HCT116 (cell line): Measurements from ENCODE around the gene CAMK2G. TPM values are rescaled to one million over a fixed set of nuclear protein-coding genes. Genes with fewer than 3 reads are reported as not detected.

Source experiments
- ATAC-seq: fragments of 200-7000 bp; cut with Tn5 transposase; 2 replicates; pipeline ENCODE4 v1.9.1; 2020; ENCODE audit warnings: mild to moderate bottlenecking, moderate library complexity
- BruUV-seq: library from RNA; stranded (reverse); fragments of 400-500 nt; replicated peaks from 2 replicates; lab custom pipeline; 2021; lab: Mats Ljungman, UMichigan
- CTCF ChIA-PET: fragments of 300-600 bp; sonication (Branson Sonifier 250); formaldehyde crosslinking; loops from one replicate; lab custom pipeline; 2021; ENCODE audit warnings: antibody characterized with exemption; lab: Charles Lee
- POLR2A ChIA-PET: fragments of 300-600, 350-600 bp; sonication (Branson Sonifier 250); formaldehyde crosslinking; loops from one replicate; lab custom pipeline; 2021; ENCODE audit warnings: antibody characterized with exemption; lab: Charles Lee
- RAD21 ChIA-PET, 2 experiments: fragments of 300-600 bp; sonication (Branson Sonifier 250); formaldehyde crosslinking; loops; one replicate each; lab custom pipeline; 2023; ENCODE audit warnings: low total read pairs in 2 of 2; ENCODE audit not compliant: uncharacterized antibody in 2 of 2, unreplicated experiment in 2 of 2, low non-redundant PET in 1 of 2; lab: Charles Lee
- DNase-seq: peaks from one replicate; pipeline ENCODE4 v3.0.0-alpha.2; 2010; ENCODE audit warnings: low read depth, low spot score
- H2AFZ ChIP-seq: fragments of 200-600 bp; shearing (Covaris generic), sonication (generic); 2 replicates; pipeline ENCODE4 v1.6.1; 2017; ENCODE audit warnings: low read depth, mixed run types, mixed read lengths, antibody characterized with exemption, low read length; ENCODE audit not compliant: poor library complexity, severe bottlenecking
- H3K27ac ChIP-seq: 2 replicates; pipeline ENCODE4 v1.5.1; 2012; ENCODE audit warnings: low read depth, low read length
- H3K27me3 ChIP-seq: fragments of 200-600 bp; sonication (generic); 2 replicates; pipeline ENCODE4 v1.6.1; 2016; ENCODE audit warnings: mixed run types, low read length, mixed read lengths; ENCODE audit not compliant: insufficient read depth
- H3K36me3 ChIP-seq, 2 experiments: fragments of 200-500 bp in 1 of 2; fragments of 200-600 bp in 1 of 2; sonication (Bioruptor generic) in 1 of 2; sonication (generic) in 1 of 2; 2 replicates each; pipeline versions ENCODE4 v1.5.1 to v1.6.1; 2014 to 2016; ENCODE audit warnings: low read length in 2 of 2, inconsistent platforms in 1 of 2, mixed read lengths in 1 of 2, mixed run types in 1 of 2; ENCODE audit not compliant: insufficient read depth in 2 of 2, control insufficient read depth in 1 of 2
- H3K4me1 ChIP-seq, 2 experiments: fragments of 200-600 bp in 1 of 2; sonication (generic) in 1 of 2; 2 replicates each; pipeline versions ENCODE4 v1.5.1 to v1.6.1; 2012 to 2017; ENCODE audit warnings: low read length in 2 of 2, inconsistent platforms in 1 of 2, mild to moderate bottlenecking in 1 of 2, mixed read lengths in 1 of 2, mixed run types in 1 of 2, moderate library complexity in 1 of 2; ENCODE audit not compliant: insufficient read depth in 2 of 2, control insufficient read depth in 1 of 2
- H3K4me2 ChIP-seq: fragments of 200-600 bp; sonication (generic); 2 replicates; pipeline ENCODE4 v1.6.1; 2017; ENCODE audit warnings: mixed run types, low read length, mixed read lengths
- H3K4me3 ChIP-seq, 2 experiments: fragments of 200-600 bp in 1 of 2; sonication (generic) in 1 of 2; replicated peaks in 1 of 2; 2 replicates each; pipeline ENCODE4 v1.5.1; 2011 to 2016; ENCODE audit warnings: low read length in 2 of 2, control low read depth in 1 of 2, low read depth in 1 of 2, mild to moderate bottlenecking in 1 of 2, mixed read lengths in 1 of 2, mixed run types in 1 of 2
- H3K79me2 ChIP-seq: fragments of 200-600 bp; sonication (generic); 2 replicates; pipeline ENCODE4 v1.6.1; 2017; ENCODE audit warnings: mild to moderate bottlenecking, mixed run types, low read length, moderate library complexity, mixed read lengths; ENCODE audit not compliant: insufficient read depth
- H3K9ac ChIP-seq: fragments of 200-600 bp; sonication (generic); 2 replicates; pipeline ENCODE4 v1.6.1; 2016; ENCODE audit warnings: low read length, mixed read lengths
- H3K9me2 ChIP-seq: fragments of 200-600 bp; sonication (generic), shearing (Covaris generic); 2 replicates; pipeline ENCODE4 v1.6.1; 2017; ENCODE audit warnings: mixed run types, mild to moderate bottlenecking, moderate library complexity; ENCODE audit not compliant: insufficient read depth
- H3K9me3 ChIP-seq, 2 experiments: fragments of 200-500 bp in 1 of 2; fragments of 200-600 bp in 1 of 2; sonication (Bioruptor generic) in 1 of 2; sonication (generic) in 1 of 2; 2 replicates each; pipeline ENCODE4 v1.6.1; 2014 to 2017; ENCODE audit warnings: low read length in 2 of 2, mixed read lengths in 2 of 2, inconsistent platforms in 1 of 2, low read depth in 1 of 2, mild to moderate bottlenecking in 1 of 2, mixed run types in 1 of 2, moderate library complexity in 1 of 2; ENCODE audit not compliant: control insufficient read depth in 1 of 2, insufficient read depth in 1 of 2
- H4K20me1 ChIP-seq: fragments of 200-600 bp; sonication (generic), shearing (Covaris generic); 2 replicates; pipeline ENCODE4 v1.6.1; 2017; ENCODE audit warnings: mixed run types, mild to moderate bottlenecking, moderate library complexity; ENCODE audit not compliant: insufficient read depth
- CBX3 ChIP-seq: IDR thresholded peaks from 2 replicates; pipeline ENCODE4 v1.6.1; 2012; ENCODE audit warnings: low read depth
- ELF1 ChIP-seq: IDR thresholded peaks from 2 replicates; pipeline ENCODE4 v1.6.1; 2012; ENCODE audit warnings: low read depth, borderline replicate concordance
- FOSL1 ChIP-seq: IDR thresholded peaks from 2 replicates; pipeline ENCODE4 v1.6.1; 2012; ENCODE audit warnings: low read depth
- RAD21 ChIP-seq: IDR thresholded peaks from 2 replicates; pipeline ENCODE4 v1.6.1; 2012; ENCODE audit warnings: low read depth, mild to moderate bottlenecking
- YY1 ChIP-seq: IDR thresholded peaks from 2 replicates; pipeline ENCODE4 v1.6.1; 2011; ENCODE audit warnings: low read length, low read depth, moderate library complexity, mild to moderate bottlenecking; ENCODE audit not compliant: insufficient replicate concordance; ENCODE audit errors: extremely low read depth
- intact Hi-C: fragments of 100-400 bp; cut with micrococcal nuclease; formaldehyde crosslinking; loops from 2 replicates; pipeline ENCODE4 v1.10.0; 2022
- total RNA-seq: library from RNA; stranded (reverse); gene quantifications from one replicate; pipeline ENCODE4 v1.2.1, GENCODE V29; 2021; ENCODE audit not compliant: unreplicated experiment
- TF ChIP-seq, protein P1 (sequence below), 3 experiments: fragments of 200-600 bp in 1 of 3; sonication (generic) in 1 of 3; IDR thresholded peaks in 2 of 3; conservative IDR thresholded peaks in 1 of 3; 2 replicates each; pipeline ENCODE4 v1.5.1; 2012 to 2017; ENCODE audit warnings: low read depth in 2 of 3, low read length in 2 of 3, antibody characterized with exemption in 1 of 3, borderline replicate concordance in 1 of 3, control low read depth in 1 of 3, mild to moderate bottlenecking in 1 of 3, mixed read lengths in 1 of 3, mixed run types in 1 of 3, moderate library complexity in 1 of 3; ENCODE audit not compliant: insufficient read depth in 1 of 3

Gene CAMK2G
- total RNA-seq, 1 experiment from 2014 or later = 28.3 TPM

DNA sequence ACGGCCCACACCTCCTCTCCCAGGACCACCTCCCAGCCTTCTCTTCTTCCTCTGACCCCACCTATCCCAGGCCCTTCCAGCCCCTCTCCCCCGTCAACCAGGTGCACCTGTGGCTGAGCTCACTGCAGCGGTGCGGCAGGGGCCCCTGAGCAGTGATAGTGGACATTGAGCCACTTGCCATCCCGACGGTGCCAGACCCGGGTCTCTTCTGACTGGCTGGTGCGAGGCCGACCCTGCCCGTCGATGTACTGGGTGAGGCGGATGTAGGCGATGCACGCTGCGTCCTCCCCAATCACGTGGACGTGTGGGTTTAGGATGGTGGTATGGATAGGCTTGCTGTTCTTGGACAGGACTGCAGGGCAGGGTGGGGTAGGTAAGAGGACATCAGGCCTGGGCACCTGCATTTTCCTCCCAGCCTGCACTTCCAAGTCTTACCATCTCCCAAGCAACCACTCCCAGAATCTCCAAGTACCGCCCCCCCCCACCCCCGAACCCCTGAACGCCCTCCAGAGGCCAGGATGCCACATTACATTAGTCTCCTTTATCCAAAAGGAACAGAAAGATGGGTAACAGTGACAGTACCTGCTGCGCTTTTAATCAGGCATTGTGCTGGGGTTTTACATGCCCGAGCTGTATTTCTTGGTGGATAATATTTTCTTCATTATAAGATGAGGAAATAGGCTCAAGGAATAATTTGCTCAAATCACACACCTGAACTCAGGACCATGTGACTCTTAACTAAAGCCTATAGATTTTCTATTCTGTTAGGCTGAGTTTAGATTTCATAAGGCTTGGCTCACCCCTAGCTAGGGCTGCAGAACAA, 59.2 kb downstream of the CAMK2G start:
- Histone ChIP-seq H3K4me1 (peaks cover 4 to 16% of the 10 kb centered on the region in 2 experiments; a peak in 3 of 4 replicates), H3K27me3 (no peaks in the 10 kb centered on the region), H3K4me3 (no peak overlapping the region), H3K79me2 (0 out of 2 replicates have a peak, but pooled peaks cover 4% of the 10 kb centered on the region), H3K36me3 (peaks cover 12 to 18% of the 10 kb centered on the region in 2 experiments; a peak in 3 of 4 replicates), H3K9ac (no peak overlapping the region), H2AFZ (no peak overlapping the region), H3K9me3 (no peaks in the 10 kb centered on the region), H3K9me2 (no peaks in the 10 kb centered on the region), H4K20me1 (no peaks in the 10 kb centered on the region), H3K4me2 (no peak overlapping the region), H3K27ac (no peak overlapping the region)
- TF ChIP-seq RAD21 (peak; percentile 18; the same call in 1 of the 2 replicates), ELF1 (no peak)
- TF ChIP-seq, protein P1, sequence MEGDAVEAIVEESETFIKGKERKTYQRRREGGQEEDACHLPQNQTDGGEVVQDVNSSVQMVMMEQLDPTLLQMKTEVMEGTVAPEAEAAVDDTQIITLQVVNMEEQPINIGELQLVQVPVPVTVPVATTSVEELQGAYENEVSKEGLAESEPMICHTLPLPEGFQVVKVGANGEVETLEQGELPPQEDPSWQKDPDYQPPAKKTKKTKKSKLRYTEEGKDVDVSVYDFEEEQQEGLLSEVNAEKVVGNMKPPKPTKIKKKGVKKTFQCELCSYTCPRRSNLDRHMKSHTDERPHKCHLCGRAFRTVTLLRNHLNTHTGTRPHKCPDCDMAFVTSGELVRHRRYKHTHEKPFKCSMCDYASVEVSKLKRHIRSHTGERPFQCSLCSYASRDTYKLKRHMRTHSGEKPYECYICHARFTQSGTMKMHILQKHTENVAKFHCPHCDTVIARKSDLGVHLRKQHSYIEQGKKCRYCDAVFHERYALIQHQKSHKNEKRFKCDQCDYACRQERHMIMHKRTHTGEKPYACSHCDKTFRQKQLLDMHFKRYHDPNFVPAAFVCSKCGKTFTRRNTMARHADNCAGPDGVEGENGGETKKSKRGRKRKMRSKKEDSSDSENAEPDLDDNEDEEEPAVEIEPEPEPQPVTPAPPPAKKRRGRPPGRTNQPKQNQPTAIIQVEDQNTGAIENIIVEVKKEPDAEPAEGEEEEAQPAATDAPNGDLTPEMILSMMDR (IDR thresholded peaks at IDR 0.05 in 2 of 3, conservative IDR thresholded peaks at IDR 0.05 in 1 of 3; ENCODE audit: borderline replicate concordance in 1 of 3, insufficient read depth in 1 of 3, low read depth in 2 of 3, low read length in 2 of 3) = peak; percentile 25 to 65 (median 53); a peak in 4 of 6 replicates
- DNase-seq (peak; percentile 48), ATAC-seq (peak; percentile 25)
- POLR2A ChIA-PET = no interaction called here
- intact Hi-C loops = no loop called here
- BruUV-seq = no TSS peak
- RAD21 ChIA-PET = no interaction called here
- CTCF ChIA-PET = no interaction called here

DNA sequence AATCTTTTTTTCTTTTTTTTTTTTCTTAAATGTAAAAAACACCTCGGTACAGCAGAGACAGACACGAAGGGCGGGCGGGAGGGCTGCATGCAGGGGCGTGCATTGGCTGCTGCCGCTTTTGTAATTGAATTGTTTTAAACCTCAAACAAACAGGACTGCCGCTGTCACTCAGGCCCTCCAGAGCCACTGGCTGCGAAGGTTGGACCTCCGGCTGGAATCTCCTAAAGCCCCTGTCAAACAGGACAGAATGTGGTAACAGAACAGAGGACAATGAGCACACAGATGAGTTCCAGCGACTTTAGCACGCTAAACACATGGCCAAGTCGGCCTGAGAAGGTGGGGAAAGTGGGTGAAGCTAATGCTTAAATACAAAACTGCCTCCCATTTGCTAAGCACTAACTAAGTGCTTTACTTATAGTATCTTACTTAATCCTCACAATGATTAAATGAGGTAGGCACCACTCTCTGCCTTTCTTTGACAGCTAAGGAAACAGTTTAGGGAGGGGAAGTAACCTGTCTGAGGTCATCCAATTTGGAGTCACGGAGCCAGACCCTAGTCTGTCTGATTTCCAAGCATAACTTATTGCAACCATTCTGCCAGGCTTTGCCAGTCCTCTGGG, 60.0 kb downstream of the CAMK2G start:
- H3K9me2 ChIP-seq = no peaks in the 10 kb centered on the region
- no peak overlapping the region for H3K4me3 ChIP-seq
- peaks cover 12 to 18% of the 10 kb centered on the region in 2 experiments; a peak in 3 of 4 replicates for H3K36me3 ChIP-seq
- H2AFZ ChIP-seq = no peak overlapping the region
- ChIA-PET CTCF (no interaction called here), RAD21 (no interaction called here)
- H3K27ac ChIP-seq = no peak overlapping the region
- no peaks in the 10 kb centered on the region for H3K9me3 ChIP-seq
- no peak overlapping the region for H3K9ac ChIP-seq
- ATAC-seq = no peak
- no peak for DNase-seq
- no TSS peak for BruUV-seq
- no peaks in the 10 kb centered on the region for H4K20me1 ChIP-seq
- H3K79me2 ChIP-seq = 0 out of 2 replicates have a peak, but pooled peaks cover 5% of the 10 kb centered on the region
- peaks cover 4 to 21% of the 10 kb centered on the region in 2 experiments; a peak in 3 of 4 replicates for H3K4me1 ChIP-seq
- TF ChIP-seq FOSL1 (no peak), CBX3 (no peak), YY1 (no peak)
- TF ChIP-seq, all 23 proteins: peak for 0
- intact Hi-C loops = no loop called here
- Histone ChIP-seq H3K27me3 (no peaks in the 10 kb centered on the region), H3K4me2 (no peak overlapping the region)
- POLR2A ChIA-PET = no interaction called here
